Effector memory CD4-positive, alpha-beta T cell (primary cell): ENCODE measurements around the gene NEU2.

Source experiments
- DNase-seq, 3 donors: peaks; one replicate each; pipeline ENCODE4 v3.0.0-alpha.2; 2020
- H3K27ac ChIP-seq: 2 replicates; pipeline ENCODE4 v1.7.0; 2013; ENCODE audit warnings: mild to moderate bottlenecking, low read length, moderate library complexity; ENCODE audit not compliant: insufficient read depth, poor library complexity, severe bottlenecking
- H3K27me3 ChIP-seq: replicated peaks from 2 replicates; pipeline ENCODE4 v1.7.0; 2013; ENCODE audit warnings: mild to moderate bottlenecking, low read length; ENCODE audit not compliant: insufficient read depth, control insufficient read depth, poor library complexity, severe bottlenecking
- H3K36me3 ChIP-seq: 2 replicates; pipeline ENCODE4 v1.7.0; 2013; ENCODE audit warnings: mild to moderate bottlenecking, low read length, moderate library complexity; ENCODE audit not compliant: control insufficient read depth, insufficient read depth
- H3K4me1 ChIP-seq: 2 replicates; pipeline ENCODE4 v1.7.0; 2013; ENCODE audit warnings: low read length, mild to moderate bottlenecking; ENCODE audit not compliant: control insufficient read depth, insufficient read depth, poor library complexity, severe bottlenecking
- H3K4me3 ChIP-seq: 2 replicates; pipeline ENCODE4 v1.7.0; 2013; ENCODE audit warnings: low read length, low read depth, mild to moderate bottlenecking; ENCODE audit not compliant: insufficient read depth, poor library complexity, severe bottlenecking
- H3K9me3 ChIP-seq: 2 replicates; pipeline ENCODE4 v1.7.0; 2013; ENCODE audit warnings: mild to moderate bottlenecking, low read length, moderate library complexity; ENCODE audit not compliant: control insufficient read depth

NEU2 gene

DNA sequence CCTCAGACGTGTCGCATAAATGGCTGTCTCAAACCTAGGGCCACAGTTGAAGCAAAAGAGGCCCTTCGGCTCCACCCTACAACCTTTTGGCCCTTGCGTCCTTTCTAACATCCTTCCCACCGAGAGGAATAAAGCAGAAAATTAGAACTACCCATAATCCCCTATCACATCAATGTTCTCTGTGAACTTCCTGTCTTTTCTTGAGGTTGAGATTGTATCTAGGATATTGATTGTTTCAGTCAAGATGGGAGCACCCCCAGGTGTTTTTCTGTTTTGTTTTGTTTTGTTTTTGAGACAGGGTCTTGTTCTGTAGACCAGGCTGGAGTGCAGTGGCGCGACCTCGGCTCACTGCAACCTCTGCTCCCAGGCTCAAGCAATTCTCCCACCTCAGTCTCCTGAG, 51.3 kb downstream of the NEU2 start:
- no peak for DNase-seq
- Histone ChIP-seq H3K36me3 (peaks cover 12% of the 10 kb centered on the region), H3K4me1 (peaks cover 70% of the 10 kb centered on the region), H3K4me3 (peak overlapping the region; percentile 27), H3K9me3 (no peaks in the 10 kb centered on the region), H3K27ac (peak overlapping the region; percentile 72), H3K27me3 (no peaks in the 10 kb centered on the region)

DNA sequence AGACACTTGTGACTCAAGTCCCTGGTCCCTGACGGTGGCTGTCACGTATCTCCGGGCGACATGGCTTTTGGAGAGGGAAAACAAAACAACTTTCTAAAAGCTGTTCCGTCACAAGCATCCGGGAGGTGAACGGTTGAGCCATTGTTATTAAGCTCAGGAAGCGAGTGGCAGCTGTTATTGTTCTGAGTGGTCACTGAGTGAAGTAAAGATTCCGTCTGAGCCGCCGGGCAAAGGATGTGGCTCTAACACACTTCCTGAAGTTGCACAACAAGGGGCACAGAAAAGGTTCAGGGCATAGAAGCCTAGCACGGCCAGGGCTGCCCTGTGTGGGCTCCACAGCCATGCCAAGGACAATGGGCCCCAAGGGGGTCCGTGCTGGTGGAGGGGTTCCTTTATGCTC, 52.0 kb downstream of the NEU2 start:
- Histone ChIP-seq H3K36me3 (peaks cover 19% of the 10 kb centered on the region), H3K27me3 (no peaks in the 10 kb centered on the region), H3K27ac (peak overlapping the region; percentile 72), H3K4me1 (peaks cover 63% of the 10 kb centered on the region), H3K4me3 (peak overlapping the region; percentile 4), H3K9me3 (no peaks in the 10 kb centered on the region)
- DNase-seq = peak; percentile 31 to 50 (median 34)
